Brain microvascular endothelial cell (primary cell): ENCODE results near the gene BHLHA15.

Source experiments
- DNase-seq: peaks from one replicate; pipeline ENCODE4 v3.0.0-alpha.2; 2020
- H3K27ac ChIP-seq: fragments of 250-450 bp; sonication (Bioruptor Pico); 2 replicates; pipeline ENCODE4 v1.5.1; 2020; ENCODE audit warnings: mild to moderate bottlenecking, moderate library complexity
- H3K27me3 ChIP-seq: fragments of 250-450 bp; sonication (Bioruptor Pico); replicated peaks from 2 replicates; pipeline ENCODE4 v1.5.1; 2020; ENCODE audit warnings: mild to moderate bottlenecking
- H3K36me3 ChIP-seq: fragments of 250-450 bp; sonication (Bioruptor Pico); replicated peaks from 2 replicates; pipeline ENCODE4 v1.5.1; 2020; ENCODE audit warnings: mild to moderate bottlenecking
- H3K4me3 ChIP-seq: 2 replicates; pipeline ENCODE4 v1.5.1; 2011; ENCODE audit warnings: low read depth, mild to moderate bottlenecking, control low read depth, low read length, moderate library complexity
- CTCF ChIP-seq: IDR thresholded peaks from 2 replicates; pipeline ENCODE4 v1.5.1; 2011; ENCODE audit warnings: low read depth, mild to moderate bottlenecking, moderate library complexity, low read length, control low read depth, inconsistent platforms; ENCODE audit errors: missing control alignments
- in situ Hi-C: cut with HindIII; loops from 2 replicates; pipeline ENCODE4 v1.10.0; 2017; ENCODE audit warnings: low sequenced_read_pairs, low pct_ligation_motif_present

Gene BHLHA15

GRCh38 chr7:98203261-98203963, 7.8 kb upstream of the BHLHA15 start:
- in situ Hi-C loops = no loop called here
- Histone ChIP-seq H3K36me3 (peaks cover 5% of the 10 kb centered on the region), H3K4me3 (no peak overlapping the region), H3K27ac (no peak overlapping the region), H3K27me3 (no peaks in the 10 kb centered on the region)
- DNase-seq = no peak
- no peak for TF ChIP-seq CTCF

- H3K36me3 ChIP-seq = peaks cover 5% of the 10 kb centered on the region
- H3K27me3 ChIP-seq = no peaks in the 10 kb centered on the region
- DNase-seq = no peak
- no peak overlapping the region for H3K4me3 ChIP-seq
- H3K27ac ChIP-seq = no peak overlapping the region
- TF ChIP-seq CTCF = no peak
- in situ Hi-C loops = no loop called here
Measured at GRCh38 chr7:98203964-98204605, 7.2 kb upstream of the BHLHA15 start.

- TF ChIP-seq CTCF = no peak
- Histone ChIP-seq H3K36me3 (peaks cover 5% of the 10 kb centered on the region), H3K27me3 (no peaks in the 10 kb centered on the region), H3K27ac (no peak overlapping the region), H3K4me3 (no peak overlapping the region)
- in situ Hi-C loops = no loop called here
- DNase-seq = no peak
Measured at GRCh38 chr7:98204670-98205069, 6.6 kb upstream of the BHLHA15 start.

GRCh38 chr7:98205162-98205845, 5.9 kb upstream of the BHLHA15 start:
- Histone ChIP-seq H3K36me3 (peaks cover 5% of the 10 kb centered on the region), H3K27me3 (no peaks in the 10 kb centered on the region), H3K4me3 (no peak overlapping the region), H3K27ac (no peak overlapping the region)
- no peak for DNase-seq
- TF ChIP-seq CTCF = no peak
- in situ Hi-C loops = no loop called here

- Histone ChIP-seq H3K4me3 (no peak overlapping the region), H3K27me3 (no peaks in the 10 kb centered on the region), H3K27ac (no peak overlapping the region), H3K36me3 (peaks cover 5% of the 10 kb centered on the region)
- in situ Hi-C loops = no loop called here
- no peak for TF ChIP-seq CTCF
- no peak for DNase-seq
Measured at GRCh38 chr7:98206451-98207330, 4.5 kb upstream of the BHLHA15 start.
